HG03558 (cell line): Measurements from ENCODE around the gene FAM156B.
A peak's percentile ranks its signal among the peaks of the same experiment; 100 is the strongest.
"Not testable (repeated sequence)": the region's sequence is repeated elsewhere in the genome, so short reads cannot be mapped to it uniquely, and the experiment has no call there.

Source experiments
- ATAC-seq: cut with Tn5 transposase; IDR thresholded peaks from one replicate; pipeline ENCODE4 v1.9.1; 2021; ENCODE audit warnings: moderate number of reproducible peaks; ENCODE audit not compliant: unreplicated experiment; ENCODE audit errors: extremely low read depth

The FAM156B gene, protein sequence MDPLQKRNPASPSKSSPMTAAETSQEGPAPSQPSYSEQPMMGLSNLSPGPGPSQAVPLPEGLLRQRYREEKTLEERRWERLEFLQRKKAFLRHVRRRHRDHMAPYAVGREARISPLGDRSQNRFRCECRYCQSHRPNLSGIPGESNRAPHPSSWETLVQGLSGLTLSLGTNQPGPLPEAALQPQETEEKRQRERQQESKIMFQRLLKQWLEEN

DNA sequence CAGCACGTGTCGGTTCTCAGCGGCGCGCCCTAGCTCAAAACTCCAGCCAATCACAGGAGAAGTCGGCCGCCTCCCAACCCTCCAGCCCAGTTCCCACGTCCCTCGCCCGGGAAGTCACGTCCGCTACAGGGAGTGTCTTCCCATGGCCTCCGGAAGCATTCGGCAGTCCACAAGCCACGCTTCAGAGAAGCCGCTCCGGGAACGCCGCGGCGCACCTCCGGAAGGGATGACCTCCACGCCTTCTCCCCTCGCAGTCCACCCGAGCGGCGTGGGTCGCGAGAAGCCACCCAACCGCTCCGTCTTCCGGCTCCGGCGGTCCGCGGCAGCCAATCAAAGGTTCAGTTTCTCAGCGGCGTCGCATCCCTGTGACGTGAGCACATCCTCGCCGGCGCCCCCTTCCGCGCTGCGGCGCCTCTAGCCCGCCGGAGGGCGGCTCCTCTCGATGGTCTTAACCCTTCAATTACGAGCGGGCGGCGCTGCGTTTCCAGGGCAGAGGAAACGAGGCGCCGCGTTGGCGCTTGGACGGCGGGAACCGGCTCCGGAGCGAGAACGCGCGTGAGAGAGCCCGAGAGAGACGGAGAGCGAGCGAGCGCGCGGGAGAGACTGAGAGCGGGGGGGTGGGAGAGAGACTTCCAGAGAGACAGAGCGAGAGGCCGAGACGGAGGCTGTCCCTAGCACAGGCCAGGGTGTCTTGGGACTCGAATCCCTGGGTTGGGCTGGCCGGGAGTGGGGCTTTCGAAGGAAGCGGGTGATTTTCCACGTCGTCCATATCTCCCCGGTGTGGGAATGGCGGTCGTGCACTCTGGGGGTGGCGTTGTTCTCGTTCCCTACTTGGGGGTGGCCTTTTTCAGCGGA lies at the start of gene FAM156B:
Gene FAM156B, plus strand, starts transcription at position 476 of the 855 bp plus-strand sequence. CDS start 9,896 bp downstream, outside the sequence.
- ATAC-seq = peak; percentile 74

DNA sequence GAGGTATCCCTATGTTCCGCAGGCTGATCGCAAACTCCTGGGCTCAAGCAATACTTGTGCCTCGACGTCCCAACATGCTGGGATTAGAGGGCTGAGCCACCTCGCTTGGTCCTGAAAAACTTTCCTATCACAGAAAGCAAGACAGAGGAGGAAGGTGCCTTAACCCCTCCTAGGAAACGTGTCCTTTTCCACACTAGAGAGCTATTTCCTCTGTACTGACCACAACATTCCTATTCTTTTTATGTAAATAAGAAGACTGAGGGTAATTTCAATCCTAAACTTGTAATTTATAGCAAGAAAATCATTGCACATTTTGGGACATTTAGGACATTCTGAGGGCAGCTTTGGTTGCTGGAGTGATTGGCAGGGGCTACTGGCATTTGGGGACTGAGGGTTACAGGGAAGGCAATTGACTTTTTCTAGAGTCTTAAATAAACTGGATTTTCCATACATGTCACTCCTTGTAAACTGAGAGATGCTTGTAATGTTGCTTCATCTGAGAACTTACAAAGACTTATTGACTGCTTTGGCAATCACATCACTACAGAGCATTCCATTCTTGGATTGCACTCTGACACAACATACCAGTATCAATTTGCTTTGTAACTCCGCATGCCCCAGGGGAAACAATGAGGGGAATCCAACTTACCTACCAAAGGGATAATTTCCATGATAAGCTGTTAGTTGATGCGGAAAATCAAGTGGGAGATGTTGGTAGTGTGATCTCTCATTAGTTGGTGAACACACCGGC lies 44.8 kb upstream of the FAM156B start:
- no peak for ATAC-seq

DNA sequence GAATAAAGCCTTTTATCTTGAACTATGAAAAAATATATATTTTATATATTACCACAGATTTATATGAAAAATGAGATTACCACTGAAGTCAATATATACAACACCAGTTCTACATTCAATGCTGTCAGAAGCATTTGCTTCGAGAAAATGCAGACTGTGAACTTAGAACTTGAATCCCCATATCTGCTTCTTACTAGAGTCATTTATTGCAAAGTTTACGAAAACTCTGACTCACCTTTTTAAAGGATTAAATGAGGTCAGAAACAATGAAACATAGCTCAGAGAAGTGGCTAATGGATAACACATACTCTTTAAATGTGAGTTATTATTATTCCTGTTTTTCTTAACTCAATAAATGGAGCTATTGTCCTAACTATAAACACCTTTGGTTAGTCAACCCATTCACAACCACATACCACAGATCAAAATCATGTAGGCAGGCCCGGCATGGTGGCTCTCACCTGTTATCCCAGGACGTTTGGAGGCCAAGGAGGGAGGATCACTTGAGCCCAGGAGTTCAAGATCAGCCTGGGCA lies 40.1 kb upstream of the FAM156B start:
- not testable (repeated sequence) for ATAC-seq

DNA sequence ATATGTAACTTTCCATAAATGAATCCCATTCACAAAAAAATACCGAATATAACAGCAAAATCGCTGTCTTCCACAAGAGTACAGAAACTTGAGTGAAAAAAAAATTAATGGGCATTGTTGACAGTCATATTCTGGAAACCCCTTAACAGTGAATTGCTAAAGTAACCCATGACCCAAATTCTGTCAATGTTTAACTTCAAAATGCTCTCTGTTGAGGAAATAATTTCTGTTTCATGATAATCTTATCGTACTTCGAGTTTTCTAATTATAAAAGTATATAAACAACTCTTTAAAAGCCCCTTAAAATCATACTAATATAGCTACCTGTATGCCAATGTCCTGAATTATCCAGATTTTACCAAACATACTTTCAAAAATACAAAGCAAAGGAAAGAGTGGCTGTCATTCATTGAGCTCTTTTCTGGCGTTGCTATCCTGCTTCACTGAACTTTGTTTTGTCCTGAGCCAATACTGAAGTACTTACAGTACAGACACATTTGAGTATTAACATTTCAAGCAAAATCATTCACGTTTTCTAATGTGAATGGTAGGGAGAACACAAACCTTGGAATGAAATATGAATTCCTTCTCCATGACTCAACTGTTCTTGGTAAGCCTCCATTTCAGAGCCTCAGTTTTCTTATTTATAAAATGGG lies 31.7 kb upstream of the FAM156B start:
- no peak for ATAC-seq

DNA sequence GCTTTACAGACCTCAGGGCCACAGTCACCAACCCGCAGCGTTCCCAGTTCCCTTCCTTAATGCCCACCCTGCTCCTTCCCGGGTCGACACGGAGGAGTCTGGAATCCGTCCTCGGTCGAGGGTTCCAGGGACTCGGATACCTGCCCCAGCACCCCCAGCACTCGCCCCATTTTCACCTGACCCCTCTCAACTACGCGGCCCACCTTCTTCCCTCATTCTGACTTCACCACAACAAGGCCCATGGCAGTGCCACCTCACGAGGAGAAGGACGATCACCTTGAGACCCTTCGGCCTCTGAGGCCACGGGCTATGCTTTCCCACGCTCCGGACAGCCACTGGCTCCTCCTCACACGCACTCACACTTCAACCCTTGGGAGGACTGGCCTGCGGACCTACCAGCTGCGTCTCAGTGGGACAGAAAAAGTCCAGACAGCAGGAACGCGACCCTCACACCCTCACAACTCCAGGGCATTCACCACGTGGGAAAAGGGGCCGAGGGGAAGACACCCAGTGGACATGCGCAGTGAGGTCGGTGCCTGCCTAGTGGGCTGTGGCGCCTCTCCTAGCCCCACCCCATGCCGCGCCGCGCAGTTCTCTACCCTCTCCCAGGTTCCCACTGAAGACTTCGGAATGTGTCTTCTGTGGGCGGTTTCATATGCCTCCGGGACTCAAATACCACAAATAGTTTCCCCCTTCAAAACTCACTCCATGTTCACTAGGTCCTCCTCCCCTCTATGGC lies 29.4 kb upstream of the FAM156B start, which contains the start of gene XAGE3:
Gene XAGE3, minus strand, starts transcription at position 474 of the 739 bp plus-strand sequence. CDS start 950 bp downstream, outside the sequence.
- ATAC-seq = no peak

DNA sequence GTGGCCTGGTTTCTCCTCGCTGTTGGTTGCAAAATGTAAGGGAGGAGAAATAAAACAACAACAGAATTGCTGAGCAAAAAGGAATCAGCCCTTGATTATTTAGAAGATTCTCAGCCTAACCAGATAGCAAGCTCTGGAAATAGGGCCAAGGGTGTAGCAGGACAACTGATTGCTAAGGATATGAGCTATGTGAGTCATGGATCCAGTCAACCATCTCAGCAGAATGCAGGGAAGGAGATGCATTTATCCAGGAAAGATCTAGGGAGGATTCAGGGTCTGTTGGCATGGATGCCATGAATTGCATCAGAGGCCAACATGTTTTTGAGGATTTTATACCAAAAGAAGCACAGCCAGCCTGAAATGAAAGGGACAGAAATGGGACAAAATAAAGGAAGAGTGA lies 27.1 kb upstream of the FAM156B start:
- no peak for ATAC-seq

DNA sequence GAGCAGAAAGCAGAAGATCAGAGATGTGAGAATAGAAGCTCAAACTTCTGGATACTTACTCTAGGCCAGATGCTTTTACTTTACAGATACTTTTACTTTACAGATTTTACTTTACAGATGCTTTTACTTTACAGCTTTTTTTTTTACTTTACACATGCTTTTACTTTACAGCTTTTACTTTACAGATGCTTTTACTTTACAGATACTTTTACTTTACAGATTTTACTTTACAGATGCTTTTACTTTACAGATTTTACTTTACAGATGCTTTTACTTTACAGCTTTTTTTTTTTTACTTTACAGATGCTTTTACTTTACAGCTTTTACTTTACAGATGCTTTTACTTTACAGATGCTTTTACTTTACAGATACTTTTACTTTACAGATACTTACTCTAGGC lies 23.3 kb upstream of the FAM156B start:
- ATAC-seq = not testable (repeated sequence)

DNA sequence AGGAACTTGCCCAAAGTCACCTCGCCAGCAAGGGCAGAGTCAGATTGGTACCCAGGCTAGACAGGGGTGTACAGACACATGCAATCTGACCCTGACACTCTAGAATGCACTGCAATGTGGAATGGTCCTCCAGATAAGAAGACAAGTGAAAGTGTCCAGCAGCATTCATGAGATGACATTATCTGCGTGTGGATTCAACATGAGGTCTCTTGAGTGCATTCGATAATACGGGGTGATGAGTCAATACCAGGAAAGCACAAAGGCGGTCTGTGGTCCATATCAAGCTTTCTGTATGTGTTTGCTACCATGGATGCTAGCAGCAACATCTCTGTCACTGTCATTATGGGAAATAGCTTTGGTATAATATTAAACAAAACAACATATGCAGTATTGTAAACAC lies 22.5 kb upstream of the FAM156B start:
- ATAC-seq = no peak

DNA sequence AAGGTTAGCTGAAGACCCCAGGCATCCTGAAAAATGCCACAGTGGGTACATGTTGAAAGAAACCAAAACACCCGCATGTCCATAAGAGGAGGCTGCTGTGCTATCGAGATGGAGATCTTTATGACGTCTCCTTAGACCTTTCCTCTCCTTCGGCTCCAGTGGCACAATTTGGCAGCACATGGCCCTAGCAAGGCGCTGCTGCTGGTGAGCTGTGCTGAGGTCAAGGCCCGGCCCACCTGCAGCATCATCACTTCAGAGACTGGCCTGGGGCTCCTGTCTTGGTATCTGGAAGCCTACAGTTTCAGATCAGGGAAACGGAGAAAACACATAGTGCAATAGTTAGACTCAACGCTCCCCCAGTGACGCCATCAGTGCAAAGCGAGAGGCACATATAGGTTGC lies 21.7 kb upstream of the FAM156B start:
- not testable (repeated sequence) for ATAC-seq

DNA sequence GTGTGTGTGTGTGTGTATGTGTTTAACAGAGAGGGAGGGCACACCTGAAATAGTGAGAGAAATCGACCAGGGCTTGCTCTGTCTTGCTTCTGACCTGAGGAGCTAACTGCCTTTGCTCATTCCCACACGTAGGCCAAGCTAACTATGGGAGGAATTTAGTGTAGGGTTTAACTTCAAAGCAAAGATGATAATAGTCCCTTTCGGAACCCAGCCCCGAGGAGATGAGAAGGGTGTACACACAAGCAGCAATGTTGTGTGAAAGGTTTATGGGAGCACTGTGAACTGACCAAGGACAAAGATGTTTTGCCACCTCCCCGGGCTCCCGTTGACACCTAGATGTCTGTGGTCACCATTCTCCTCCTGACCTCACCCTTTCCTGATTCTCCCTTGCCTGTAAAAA lies 20.7 kb upstream of the FAM156B start:
- ATAC-seq = not testable (repeated sequence)

DNA sequence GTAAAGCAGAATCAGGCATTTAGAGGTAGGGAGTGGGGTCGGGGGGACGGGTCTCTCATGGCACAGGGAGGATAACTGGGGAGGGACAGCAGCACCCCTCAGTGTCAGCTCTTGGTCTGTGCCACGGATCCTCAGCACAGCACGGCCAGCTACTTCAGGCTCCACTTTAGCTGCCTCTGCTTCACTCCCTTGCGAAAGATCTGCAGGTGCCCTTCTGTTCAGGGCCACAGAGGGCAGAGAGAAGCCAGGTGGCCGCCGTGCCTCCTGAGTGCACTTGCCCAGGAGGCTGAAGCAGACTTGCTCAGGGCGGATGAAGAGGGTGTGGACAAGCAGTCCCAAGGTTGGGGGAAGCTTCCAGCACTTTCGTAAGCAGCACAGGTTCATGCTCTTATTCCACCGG lies 9.7 kb upstream of the FAM156B start:
- not testable (repeated sequence) for ATAC-seq

DNA sequence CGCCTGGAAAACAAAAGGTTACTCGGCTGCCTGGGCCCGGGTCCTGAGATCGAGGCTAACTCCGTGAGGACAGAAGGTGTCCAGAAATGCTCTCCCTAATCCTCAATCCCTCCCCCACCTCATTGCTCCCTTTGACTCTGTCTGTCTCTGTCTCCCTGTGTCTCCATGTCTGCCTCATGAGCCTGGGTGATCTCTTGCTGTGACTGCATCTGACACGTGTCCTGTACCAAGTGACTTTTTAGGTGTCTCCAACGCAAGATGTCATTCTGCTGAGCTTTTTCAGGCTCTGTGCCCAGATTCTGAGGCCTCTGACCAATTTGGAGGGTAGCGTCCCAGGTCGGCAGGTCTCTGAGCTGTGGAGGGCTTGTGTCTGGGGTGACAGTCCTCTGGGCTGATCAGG lies 9.0 kb upstream of the FAM156B start:
- not testable (repeated sequence) for ATAC-seq

DNA sequence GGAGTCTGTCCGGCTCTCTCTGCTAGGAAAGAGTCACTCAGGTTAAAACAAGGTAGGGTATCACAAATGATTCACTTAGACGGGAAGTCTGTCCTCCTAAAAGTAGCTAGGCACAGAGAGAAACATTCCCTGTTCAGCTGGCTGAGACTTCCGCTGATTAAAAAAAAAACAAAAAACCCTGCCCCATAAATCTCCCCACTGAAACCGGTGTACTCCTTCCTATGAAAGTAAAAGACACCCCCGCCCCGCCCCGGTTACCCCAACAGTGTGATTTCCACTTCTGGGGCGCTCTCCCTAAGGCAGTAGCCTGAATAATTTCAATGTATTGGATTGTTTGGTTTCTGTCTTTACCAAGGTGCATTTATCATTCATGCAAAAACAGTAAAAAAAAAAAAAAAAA lies 692 bp upstream of the FAM156B start:
- ATAC-seq = peak; percentile 20

DNA sequence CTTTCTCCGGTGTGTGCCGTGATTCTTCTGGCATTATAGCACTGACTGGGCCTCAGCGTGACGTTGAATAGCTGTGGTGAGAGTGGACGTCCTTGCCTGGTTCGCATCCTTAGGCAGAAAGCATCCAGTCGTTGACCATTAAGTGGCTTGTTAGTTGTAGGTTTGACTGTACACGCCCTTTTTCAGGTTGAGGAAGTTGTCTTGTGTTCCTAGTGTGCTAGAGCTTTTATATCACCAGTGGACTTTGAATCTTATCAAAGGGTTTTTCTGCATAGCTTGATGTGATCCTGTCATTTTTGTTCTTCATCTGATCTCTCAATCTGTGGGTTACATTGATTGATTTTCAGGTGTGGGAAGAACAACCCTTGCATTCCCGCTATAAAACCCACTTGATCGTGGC lies 8.4 kb downstream of the FAM156B start:
- not testable (repeated sequence) for ATAC-seq

DNA sequence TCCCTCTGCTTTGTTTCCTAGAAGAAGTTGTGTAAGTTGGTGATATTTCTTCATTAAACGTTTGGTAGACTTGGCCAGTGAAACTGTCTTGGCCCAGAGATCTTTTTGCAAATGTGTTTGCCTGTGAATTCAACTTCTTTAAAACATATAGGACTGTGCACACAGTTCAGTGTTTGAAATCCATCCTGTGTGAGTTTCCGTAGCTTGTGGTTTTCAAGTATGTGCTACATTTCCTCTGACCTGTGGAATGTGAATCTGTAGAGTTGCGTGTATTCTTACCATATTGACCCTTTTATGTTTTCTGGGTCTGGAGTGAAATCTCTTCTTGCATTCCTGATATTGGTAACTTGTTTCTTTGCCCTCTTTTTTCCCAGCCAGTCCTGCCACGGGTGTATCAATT lies 8.9 kb downstream of the FAM156B start:
- ATAC-seq = not testable (repeated sequence)

DNA sequence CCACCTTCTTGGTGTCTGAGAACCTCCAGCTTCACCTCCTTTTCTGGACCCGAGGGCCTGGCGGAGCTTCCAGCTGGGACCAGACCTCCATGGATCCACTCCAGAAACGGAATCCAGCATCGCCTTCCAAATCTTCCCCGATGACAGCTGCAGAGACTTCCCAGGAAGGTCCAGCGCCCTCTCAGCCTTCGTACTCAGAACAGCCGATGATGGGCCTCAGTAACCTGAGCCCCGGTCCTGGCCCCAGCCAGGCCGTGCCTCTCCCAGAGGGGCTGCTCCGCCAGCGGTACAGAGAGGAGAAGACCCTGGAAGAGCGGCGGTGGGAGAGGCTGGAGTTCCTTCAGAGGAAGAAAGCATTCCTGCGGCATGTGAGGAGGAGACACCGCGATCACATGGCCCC lies 10.0 kb downstream of the FAM156B start:
- ATAC-seq = not testable (repeated sequence)

DNA sequence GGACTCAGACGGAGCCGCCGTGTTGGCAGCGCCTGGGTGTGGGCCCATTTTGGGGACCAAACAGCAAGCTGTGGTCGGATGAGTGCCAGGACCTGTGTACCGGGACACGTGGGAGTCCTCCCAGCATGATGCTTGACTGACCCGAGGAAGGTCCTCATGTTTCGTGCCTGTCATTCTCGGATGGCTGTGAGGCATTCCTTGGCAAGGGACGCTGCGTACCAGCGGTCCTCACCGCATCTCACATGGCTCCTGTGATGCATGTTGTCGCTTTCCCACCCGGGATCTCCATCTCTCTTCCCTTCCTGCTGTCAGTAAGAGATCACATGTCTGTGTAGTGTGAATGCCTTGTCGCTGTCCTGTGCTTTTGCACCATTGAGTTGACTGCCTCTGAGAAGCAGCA lies 10.8 kb downstream of the FAM156B start:
- not testable (repeated sequence) for ATAC-seq

DNA sequence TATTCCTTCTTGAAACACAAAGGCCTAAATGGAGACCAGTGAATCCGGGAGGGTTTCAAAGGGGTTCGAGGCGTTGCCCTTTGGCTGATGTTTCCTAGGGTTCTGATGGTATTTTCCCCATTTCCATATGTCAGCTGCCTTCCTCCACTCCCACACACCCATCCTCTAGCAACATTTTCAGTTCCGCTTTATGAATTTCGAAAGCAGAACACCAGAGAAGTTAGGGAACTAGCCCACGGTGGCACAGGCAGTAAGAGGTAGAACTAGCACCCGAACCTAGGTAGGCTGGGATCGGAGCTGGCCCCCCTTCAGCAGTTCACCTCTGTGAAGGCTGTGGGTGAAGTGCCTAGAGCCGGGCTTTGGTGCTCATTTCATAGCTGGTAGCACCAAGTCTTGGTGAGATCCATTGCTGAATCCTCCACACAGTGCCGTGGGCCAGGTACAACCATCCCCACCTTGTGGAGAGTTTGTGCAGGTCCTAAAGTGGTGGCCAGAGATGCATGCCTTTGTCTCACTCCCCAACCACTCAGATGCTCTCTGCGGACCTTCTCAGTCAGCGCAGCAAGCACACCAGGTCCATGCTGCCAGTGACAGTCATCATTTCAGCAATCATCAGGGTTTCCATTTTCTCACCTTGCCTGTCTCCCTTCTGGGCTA lies 12.3 kb downstream of the FAM156B start:
- not testable (repeated sequence) for ATAC-seq

DNA sequence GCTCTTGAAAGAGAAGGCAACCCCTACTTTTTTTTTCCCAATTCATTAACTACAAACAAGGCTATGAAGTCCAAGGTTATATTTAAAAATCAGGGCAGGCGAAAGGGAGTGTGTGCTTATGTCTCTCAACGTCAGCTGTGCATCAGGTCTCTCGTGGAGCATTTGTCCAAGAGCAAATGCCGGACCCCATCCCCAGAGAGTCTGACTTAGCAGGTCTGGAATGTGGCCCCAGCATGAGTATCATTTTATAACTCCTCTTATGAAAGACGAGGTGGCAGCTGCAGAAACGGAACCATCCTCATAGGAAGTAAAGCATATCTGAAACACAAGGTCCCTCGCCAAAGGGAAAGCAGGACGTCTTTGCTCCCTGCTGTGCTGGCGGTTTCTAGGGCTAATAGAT lies 16.6 kb downstream of the FAM156B start:
- not testable (repeated sequence) for ATAC-seq
